ENCODE data around the gene P2RY2.

Gene P2RY2

DNA sequence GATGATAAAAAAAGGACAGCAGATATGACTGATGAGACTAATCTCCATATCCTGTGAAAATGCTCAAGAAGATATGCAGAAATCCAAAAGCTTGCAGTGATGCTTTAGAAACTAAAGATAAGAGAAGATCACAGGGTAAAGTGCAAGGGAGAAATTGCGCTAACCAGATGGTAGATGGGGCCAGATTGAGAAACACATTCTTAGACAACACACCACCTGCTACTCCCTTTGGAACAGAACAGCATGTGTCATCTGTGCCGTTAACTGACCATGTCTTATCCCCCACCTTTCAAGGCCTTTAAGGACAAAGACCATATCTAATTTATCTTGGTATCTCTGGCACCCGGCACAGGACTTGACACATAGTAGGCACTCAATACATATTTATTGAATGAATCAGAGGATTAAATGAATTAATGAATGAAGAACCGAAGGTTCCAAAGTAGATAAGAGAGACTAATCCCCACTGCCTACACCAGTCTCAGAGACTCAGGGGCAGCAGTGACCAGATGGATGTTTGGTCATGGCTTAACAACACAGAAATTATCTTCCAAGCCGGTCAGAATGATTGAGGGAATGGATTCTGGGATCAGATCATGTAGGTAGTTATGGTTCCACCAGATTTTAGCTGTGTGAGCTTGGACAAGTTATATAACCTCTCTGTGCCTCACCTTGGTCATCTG, 12.3 kb upstream of the P2RY2 start:
- no peak for DNase-seq (ENCODE audit: low spot score)

DNA sequence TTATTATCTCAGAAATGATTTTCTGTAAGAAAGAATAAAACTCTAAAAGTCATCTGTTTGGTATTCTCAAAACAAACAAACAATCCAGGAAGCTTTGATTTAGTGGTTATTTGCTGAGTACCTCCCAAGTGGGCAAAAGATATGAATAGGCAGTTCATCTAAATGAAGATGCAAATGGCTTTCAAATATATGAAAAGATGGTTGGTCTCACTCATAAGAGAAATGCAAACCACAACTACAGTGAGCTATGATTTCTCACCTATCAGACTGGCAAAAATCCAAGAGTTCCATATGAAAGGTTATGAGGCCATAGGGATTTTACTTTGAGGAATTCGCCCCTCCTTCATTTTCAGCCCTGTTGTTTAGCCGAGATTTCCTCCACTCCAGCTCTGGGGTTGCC, 11.3 kb upstream of the P2RY2 start:
- no peak for DNase-seq (ENCODE audit: low spot score)

DNA sequence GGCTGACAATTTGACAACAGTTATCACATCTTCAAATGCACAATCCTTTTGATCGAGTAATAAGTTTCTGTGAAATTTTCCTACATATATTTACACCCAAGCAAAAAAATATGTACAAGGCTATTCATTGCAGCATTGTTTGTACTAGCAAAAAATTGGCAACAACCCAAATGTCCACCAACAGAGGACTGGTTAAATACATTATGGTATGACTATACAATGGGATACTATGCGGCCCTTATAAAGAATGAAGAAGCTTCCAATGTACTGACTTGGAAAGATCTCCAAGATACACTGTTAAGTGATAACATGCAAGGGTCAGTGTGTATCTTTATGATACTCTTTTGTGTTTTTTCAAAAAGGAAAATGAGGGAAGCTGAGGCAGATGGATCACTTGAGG, 8.2 kb upstream of the P2RY2 start:
- DNase-seq (ENCODE audit: low spot score) = no peak

GRCh38 chr11:73210916-73211667, 7.0 kb upstream of the P2RY2 start:
- DNase-seq (ENCODE audit: low spot score) = no peak

GRCh38 chr11:73213196-73214143, 4.6 kb upstream of the P2RY2 start:
- no peak for DNase-seq (ENCODE audit: low spot score)

- no peak for DNase-seq (ENCODE audit: low spot score)
These were observed 2.6 kb upstream of the P2RY2 start for GRCh38 chr11:73215191-73216134.

DNA sequence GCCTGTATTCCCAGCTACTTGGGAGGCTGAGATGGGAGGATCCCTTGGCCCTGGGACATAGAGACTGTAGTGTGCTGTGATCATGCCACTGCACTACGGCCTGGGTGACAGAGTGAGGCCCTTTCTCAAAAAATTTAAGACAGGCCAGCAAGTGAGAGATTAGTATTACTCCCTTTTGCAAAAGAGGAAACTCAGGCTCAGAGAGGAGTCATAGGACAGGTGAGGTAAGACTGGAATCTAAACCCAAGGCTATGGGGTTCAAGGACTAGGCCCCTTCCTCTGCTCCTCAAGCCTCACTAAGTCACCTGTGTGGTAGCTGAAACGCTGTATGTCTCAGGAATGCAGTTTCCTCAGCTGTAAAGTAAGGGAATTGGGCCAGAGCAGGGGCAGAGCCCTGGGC, 1.6 kb upstream of the P2RY2 start:
- DNase-seq (ENCODE audit: low spot score) = no peak

DNA sequence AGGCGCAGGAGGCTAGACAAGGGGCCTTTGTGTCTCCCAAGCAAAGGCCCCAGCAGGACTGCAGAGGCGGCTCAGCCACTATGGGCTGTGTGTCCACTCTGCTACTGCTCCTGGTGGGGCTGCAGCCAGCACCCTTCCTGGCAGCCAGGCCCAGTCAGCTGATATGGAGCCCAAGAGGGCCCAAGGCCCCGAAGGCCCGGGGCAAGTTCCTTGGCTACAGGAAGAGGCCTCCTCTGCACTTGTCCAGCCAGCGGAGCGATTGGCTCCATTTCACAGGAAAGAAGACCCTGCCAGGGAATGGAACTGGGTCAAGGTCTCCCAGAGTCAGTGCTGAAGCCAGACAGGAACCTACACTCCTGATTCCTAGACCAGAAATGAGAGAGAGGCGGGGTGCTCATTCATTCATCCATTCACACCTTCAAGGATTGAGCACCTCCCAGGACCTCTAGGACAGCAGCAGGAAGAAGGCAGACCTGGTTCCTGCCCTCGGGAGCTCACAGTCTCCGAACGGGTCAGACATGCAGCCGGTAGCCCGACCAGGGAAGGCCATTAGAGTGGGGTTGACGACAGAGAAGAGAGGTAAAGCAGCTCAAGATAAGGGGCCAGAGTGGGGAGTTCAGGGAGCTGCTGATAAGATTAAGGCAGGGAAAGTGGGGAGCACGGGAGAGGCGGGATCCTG, 811 bp upstream of the P2RY2 start:
- DNase-seq (ENCODE audit: low spot score) = no peak

GRCh38 chr11:73217810-73218105, 323 bp upstream of the P2RY2 start:
- no peak for DNase-seq (ENCODE audit: low spot score)

DNA sequence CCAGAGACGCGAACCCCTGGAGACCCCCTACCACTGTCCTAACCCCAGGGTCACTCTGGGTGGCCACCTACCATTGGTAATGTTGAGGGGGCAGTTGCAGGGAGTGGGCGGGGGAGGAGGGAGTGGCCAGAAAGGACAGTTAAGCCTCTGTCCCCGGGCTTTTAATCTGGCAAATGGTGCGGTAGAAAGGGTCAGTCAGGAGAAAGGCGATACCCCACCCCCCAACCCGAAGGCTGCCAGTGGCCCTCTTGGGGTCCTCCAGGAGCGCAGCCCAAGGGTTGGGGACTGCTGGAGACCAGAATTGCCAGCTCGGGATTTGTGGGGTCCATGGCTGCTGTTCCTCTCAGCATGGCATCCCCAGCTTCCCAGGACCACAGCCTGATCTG, 742 bp downstream of the P2RY2 start:
- DNase-seq (ENCODE audit: low spot score) = no peak

DNA sequence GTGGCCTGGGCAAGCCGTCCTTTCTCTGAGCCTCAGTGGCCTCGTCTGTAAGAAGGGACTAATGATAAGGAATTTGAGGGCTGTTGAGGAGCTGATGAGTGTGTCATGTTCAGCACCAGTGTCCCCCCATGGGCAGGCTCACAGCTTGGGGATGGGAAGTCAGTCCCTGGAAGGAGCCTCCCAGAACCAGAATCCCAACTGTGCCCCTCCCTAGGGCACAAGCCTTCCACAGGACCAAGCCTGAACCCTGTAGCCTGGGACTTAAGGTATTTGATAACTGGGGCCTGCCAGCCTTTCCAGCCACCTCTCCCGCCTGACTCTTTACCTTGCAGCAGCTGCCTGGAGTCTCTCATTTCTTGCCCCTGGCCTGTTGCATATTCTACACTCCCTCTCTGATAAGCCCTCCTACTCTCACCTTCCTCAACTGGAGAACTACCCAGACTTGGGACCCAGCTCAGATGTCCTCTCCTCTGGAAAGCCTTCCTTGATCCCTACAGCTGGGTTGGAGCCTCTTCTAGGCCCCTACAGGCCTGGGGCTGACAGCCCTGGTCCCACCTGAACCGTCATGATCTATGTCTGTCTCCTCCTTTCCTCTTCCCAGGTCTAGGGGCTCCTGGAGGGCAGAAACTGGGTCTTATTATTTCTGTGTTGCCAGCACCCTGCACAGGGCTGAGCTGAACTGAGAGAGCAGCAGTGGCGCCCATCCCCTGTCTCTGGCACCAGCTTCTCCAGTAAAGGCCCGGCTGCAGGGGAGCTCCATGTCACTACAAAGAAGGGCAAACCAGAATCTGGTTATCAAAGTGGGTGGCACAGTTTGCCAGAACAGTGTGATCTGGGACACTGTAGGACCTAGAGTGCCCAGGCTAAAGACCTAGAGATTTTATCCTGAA, 1.6 kb downstream of the P2RY2 start:
- no peak for DNase-seq (ENCODE audit: low spot score)

DNA sequence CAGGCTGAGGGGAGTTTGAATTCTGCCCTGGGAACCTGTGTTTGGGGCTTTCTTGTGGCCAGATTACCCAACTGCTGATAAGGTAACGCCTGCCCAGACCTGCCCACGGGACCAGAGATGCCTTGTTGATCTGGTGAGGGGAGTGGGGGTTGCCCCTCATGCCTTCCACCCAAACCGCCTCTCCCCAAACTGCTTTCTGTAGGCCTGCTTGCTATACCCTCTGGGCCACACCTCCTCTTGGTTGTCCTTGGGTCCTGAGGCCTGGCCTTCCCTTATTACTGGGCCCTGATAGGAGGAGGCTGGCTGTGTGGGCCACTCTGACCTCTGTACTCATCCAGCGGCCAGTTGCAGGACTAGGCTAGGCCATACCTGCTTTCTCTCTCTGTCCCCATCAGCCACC, 3.4 kb downstream of the P2RY2 start:
- no peak for DNase-seq (ENCODE audit: low spot score)

- DNase-seq (ENCODE audit: low spot score) = no peak
These were observed 3.9 kb downstream of the P2RY2 start for GRCh38 chr11:73221996-73222395.

DNA sequence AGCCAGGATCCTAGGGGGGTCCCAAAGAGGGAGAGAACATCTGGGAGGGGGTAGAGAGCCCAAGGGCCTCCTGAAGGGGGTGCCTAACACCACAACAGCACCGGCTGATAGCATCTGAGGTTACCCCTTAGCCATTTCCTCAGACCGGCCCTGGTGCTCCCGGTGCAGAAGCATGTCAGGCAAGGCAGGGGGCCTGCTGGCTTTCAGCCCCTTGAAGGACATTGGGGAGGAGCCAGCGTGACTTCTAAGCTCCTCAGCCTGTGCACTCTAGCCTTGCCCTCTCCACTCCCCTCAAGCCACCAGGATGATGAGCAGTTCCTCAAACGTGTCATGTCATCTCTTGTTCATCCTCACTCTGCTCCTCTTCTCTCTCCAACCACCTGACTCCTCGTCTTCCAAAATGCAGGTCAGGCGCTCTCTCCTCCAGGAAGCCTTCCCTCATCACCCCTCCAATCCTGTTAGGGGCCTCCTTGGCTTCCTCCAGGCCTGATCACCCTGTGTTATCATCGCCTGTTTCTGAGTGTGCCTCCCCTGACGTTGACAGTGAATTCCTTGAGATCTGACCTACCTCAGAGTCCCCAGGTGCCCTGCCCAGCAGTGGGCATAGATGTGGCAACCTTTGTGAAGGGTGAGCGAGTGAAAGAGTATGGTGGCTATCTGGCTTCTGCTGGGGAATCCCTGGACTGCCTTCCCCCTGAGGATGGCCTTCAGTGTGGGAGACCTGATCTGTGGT, 6.1 kb downstream of the P2RY2 start:
- no peak for DNase-seq (ENCODE audit: low spot score)

DNA sequence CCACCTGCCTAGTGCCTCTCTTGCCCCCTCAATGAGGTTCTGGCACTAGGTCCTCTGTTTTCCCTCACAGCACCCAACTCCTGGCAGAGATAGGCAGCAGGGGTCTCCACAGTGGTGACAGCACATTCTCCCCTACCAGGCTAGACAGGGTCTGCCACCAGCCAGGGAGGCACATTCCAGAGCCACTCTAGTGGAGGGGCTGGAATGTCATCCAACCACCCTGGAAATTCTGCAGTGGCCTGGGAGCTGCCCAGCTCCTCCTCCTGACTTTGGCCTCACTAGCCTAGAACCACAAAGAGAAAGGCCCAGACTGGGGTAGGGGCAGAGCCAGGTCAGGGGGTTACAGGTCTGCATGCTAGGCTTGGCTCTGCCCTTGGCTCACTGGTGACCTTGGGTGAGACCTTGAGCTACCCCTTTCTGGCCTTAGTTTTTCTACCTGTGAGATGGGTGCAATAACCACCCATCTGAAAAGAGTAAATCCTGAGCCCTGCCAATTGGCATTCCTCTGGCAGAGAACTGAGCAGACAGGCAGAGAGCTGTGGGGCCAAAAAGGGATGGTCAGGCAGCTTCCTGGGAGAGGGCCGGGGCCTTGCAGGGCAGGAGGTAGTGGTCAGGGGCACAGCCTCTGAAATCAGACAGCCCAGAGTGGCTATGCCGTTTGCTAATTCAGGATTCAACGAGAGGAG, 7.1 kb downstream of the P2RY2 start:
- no peak for DNase-seq (ENCODE audit: low spot score)

- DNase-seq (ENCODE audit: low spot score) = no peak
These were observed 7.8 kb downstream of the P2RY2 start for GRCh38 chr11:73225851-73226250.

DNA sequence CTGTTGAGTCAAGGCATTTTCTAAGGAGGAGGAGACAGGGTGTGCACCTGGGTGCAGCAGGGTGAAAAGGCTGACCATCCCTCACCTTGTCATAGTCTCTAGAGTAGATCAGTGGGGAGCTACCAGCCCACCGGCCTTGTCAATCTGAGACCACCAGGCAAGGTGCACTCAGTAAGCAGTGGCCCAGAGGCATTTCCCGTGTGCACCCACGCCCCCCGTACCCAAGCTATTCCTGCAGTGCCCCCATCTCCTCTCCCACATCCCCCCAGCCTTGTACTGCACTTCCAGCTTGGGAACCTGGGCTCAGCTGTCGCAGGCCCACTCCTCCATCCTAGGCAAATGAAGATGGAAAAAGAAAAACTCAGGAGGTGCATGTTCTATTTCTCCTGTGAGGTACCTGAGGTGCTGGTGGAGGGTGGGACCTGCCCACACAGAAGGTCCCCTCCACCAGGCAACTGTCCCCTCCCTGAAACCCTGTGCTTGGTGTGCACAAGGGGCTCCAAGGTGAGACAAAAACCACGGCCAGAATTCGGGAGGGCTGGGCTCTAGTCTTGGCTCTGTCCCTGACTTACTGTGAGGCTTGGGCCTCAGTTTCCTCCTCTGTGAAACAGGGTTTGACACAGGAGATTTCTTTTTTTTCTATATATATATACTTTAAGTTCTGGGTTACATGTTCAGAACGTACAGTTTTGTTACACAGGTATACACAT, 8.4 kb downstream of the P2RY2 start:
- no peak for DNase-seq (ENCODE audit: low spot score)

GRCh38 chr11:73227571-73228211, 9.6 kb downstream of the P2RY2 start:
- DNase-seq (ENCODE audit: low spot score) = no peak

Data from AG08396 (cell line).